CD4-positive, alpha-beta T cell treated with Interleukin-15 for 1 hour (primary cell): Measurements from ENCODE around the gene ZNF710.
A peak's percentile ranks its signal among the peaks of the same experiment; 100 is the strongest.
"Not testable (repeated sequence)": the region's sequence is repeated elsewhere in the genome, so short reads cannot be mapped to it uniquely, and the experiment has no call there.

Experiments
- DNase-seq: peaks from one replicate; pipeline ENCODE4 v3.0.0-alpha.2; 2020

ZNF710 gene

GRCh38 chr15:90001062-90001682, at the start of gene ZNF710:
Gene ZNF710 (plus strand): TSS chr15:90001324. CDS start chr15:90067138, 65,814 bp downstream.
- DNase-seq: no peak

- DNase-seq: no peak
Observed at GRCh38 chr15:89954541-89954940, 46.6 kb upstream of the ZNF710 start.

GRCh38 chr15:89955449-89955998, 45.6 kb upstream of the ZNF710 start:
- not testable (repeated sequence) for DNase-seq

- no peak for DNase-seq
Observed at GRCh38 chr15:89958107-89958805, 42.9 kb upstream of the ZNF710 start.

GRCh38 chr15:89963301-89964231, 37.6 kb upstream of the ZNF710 start:
- DNase-seq: peak; percentile 58

GRCh38 chr15:89964232-89964954, 36.7 kb upstream of the ZNF710 start:
- DNase-seq: no peak

- no peak for DNase-seq
Observed at GRCh38 chr15:89967881-89968280, 33.2 kb upstream of the ZNF710 start.

- DNase-seq: peak; percentile 27
Observed at GRCh38 chr15:89971592-89971997, 29.5 kb upstream of the ZNF710 start.

- no peak for DNase-seq
Observed at GRCh38 chr15:89972085-89972484, 29.0 kb upstream of the ZNF710 start.

GRCh38 chr15:89975482-89976245, 25.5 kb upstream of the ZNF710 start:
- no peak for DNase-seq

- DNase-seq: no peak
Observed at GRCh38 chr15:89976246-89976600, 24.9 kb upstream of the ZNF710 start.

- DNase-seq: not testable (repeated sequence)
Observed at GRCh38 chr15:89977836-89978235, 23.3 kb upstream of the ZNF710 start.

- no peak for DNase-seq
Observed at GRCh38 chr15:89978914-89979313, 22.2 kb upstream of the ZNF710 start.

- no peak for DNase-seq
Observed at GRCh38 chr15:89980896-89981295, 20.2 kb upstream of the ZNF710 start.

GRCh38 chr15:89982315-89983055, 18.6 kb upstream of the ZNF710 start:
- DNase-seq: no peak

- no peak for DNase-seq
Observed at GRCh38 chr15:89984001-89984400, 17.1 kb upstream of the ZNF710 start.

- DNase-seq: no peak
Observed at GRCh38 chr15:89984421-89985010, 16.6 kb upstream of the ZNF710 start.

- DNase-seq: no peak
Observed at GRCh38 chr15:89985111-89985510, 16.0 kb upstream of the ZNF710 start.

- no peak for DNase-seq
Observed at GRCh38 chr15:89991312-89991711, 9.8 kb upstream of the ZNF710 start.

GRCh38 chr15:89993349-89993748, 7.8 kb upstream of the ZNF710 start:
- DNase-seq: no peak

GRCh38 chr15:89997079-89997478, 4.0 kb upstream of the ZNF710 start:
- no peak for DNase-seq
